NCI-H1436 treated with DMSO at 0.1 percent for 48 hours (cell line): ENCODE measurements around the gene KCNIP4.

Experiments used
- DNase-seq: peaks from one replicate; lab custom pipeline; 2025; lab: John Stamatoyannopoulos, UW

Gene KCNIP4

DNA sequence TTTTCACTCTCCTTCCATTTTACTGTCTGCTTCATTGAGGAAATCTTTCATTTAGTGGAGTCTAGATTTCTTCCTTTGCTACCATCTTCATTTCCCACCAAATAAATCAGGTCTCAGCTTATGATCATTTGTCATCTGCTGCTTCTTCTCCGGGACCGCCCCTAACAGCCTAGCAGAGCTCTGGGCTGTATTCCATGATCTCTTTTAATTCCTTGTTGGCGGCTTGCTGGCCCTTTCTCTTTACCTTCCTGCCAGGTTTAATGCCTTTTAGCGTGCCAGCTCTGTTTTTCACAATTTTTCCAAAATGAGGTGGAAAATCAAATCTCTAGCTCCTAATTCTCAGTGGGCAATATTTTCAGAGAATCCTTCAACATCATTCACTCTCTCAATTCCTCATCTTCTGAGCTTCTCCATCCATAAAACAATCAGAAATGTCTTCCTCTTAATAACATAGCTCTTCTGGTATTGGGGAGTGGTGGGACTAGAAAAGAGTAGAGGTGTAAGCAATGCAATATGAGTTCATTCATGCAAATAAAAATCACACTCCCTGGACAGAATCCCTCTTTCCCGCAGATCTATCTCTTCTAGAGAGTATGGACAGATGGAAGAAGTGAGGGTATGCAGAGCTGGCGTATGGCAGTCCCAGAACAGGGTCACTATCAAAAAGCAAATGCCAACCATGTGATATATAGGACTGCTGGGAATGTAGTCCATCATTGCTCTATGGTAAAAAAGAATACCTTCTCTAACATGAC lies 491.3 kb downstream of the KCNIP4 start:
- DNase-seq = no peak

DNA sequence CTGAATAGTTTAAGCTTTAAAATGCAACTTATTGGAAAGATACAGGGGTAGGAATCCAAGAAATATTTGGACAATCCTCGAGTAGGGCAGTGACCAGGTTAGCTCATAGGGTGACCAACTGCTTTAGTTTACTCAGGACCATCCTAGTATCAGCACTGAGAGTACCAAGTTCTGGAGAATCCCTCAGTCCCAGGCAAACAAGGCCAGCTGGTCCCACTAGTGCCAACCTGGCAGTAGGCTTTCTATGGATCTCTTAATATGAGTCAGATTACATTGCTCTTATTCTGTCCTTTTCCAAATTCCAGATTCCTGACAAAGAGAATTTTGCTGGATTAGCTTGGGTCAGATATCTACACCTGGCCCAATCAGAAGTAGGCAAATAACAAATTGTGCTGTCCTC lies 493.7 kb downstream of the KCNIP4 start:
- DNase-seq = no peak

DNA sequence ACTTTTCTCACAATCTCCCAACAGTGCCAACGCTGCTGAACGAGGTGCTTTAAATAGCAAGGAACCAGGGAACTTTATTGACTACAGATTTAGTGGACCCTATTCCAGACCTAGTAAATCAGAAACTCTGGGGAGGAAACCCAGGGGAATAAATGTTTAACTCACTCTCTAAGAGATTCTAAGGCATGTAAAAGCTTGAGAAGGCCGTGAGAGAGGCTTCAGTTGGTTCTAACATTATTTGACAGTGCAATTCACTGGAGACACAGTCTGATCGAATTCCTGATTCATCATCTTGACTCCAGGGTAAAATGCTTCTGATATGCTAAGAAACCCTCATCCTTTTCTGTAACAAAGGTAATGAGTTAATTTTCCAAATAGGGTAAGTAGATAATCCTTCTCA lies 494.4 kb downstream of the KCNIP4 start:
- DNase-seq = no peak

- DNase-seq = no peak
These were observed 495.6 kb downstream of the KCNIP4 start for GRCh38 chr4:21452931-21453330.

DNA sequence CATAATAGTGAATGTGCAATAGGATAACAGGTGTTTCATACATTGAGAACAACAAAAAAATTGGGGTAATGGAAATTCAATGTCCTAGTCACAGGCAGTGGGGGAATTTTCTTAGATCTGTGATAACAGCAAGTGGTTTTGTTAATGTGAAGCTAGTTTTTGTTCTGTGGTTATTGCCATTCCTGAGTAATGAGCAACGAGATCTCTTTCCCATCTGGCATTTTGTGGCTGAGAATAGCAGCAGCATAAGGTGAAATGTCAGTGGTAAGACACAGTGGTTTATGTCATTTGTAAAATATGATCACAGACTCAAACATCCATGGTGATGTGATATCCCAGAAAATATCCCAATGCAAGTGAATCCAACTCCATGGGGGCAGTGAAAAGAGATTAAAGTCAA lies 497.5 kb downstream of the KCNIP4 start:
- DNase-seq = no peak

DNA sequence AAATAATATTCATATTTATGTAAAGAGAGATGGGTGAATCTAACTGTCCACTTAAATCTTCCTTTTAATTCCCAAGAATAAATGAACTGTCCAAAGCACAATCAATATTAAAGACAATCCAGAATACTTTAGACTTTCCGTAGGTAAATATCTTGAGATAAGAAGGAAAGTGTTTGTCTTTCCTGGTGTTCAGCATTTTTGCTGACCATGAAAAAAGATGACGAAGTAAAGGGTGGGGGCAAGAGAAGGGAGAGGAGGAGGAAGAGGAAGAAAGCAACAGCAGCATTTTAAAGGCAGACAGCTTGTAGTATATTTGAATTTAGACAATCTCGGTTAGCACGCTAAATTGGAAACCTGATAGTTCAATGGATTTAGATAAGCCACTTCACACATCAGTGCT lies 498.2 kb downstream of the KCNIP4 start:
- no peak for DNase-seq

DNA sequence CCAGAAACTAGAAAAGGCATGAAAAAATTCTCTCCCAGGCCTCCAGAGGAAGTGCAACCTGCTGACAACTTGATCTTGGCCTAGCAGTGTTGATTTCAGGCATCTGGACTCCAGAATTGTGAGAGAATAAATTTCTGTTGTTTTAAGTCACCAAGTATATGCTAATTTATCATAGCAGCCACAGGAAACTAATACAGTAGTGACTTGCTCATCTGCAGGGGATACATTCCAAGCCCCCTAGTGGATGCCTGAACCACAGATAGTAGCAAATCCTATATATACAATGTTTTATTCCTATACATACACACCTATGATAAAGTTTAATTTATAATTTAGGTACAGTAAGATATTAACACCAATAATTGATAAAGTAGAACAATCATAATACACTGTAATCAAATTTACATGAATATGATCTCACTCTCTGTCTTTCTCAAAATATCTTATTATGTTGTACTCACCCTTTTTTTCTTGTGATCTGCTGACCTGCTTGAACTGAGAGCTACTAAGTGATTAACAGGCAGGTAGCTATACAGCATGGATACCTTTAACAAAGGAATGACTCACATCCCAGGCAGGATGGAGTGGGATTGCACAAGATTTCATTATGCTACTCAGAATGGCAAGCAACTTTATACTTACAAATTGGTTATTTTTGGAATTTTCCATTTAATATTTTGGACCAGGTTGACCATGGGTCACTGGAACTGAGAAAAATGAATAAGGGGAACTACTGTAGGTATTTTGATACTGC lies 501.1 kb downstream of the KCNIP4 start:
- DNase-seq = no peak

DNA sequence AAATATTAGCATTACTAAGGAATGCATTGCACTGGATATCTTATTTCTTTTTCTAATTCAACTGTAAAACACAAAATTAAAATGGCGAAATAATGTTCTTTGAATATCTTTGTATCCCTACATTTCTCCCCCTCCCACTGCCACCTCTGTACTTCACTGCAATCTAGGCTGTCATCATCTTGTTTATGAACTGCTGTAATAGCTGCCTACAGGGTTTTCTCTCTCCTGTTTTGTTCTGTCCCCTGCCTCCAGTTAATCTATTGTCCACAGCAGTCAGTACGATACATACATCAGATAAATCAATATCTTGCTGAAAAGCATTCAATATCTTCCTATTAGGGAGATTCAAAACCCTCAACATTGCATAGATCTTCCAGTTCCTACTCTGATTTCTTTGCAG lies 528.4 kb downstream of the KCNIP4 start:
- DNase-seq = no peak

- no peak for DNase-seq
These were observed 532.8 kb downstream of the KCNIP4 start for GRCh38 chr4:21415728-21416127.

DNA sequence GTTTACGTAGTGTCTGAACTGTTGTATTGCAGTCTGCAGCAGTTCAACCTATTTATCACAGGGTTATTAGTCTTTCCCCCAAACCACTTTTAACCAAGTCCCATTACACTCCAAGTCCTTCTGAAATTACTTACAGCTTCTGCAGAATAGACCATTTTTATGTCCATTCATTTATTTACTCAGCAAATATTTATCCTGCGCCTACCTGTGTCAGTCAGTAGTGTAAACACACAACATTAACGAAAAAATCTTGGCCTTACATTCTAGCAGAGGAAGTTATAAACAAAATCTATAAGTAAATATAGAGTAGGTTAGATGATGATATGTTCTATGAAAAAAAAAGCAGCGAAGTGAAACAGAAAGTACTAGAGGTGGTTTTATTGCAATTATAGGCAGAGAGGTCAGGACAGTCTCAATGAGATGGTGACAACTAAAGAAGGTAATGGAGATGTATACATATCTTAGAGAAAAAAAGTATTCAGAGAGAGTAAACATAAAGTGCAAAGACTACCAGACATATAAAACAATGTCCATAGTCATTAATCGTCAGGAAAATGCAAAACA lies 534.7 kb downstream of the KCNIP4 start:
- no peak for DNase-seq

DNA sequence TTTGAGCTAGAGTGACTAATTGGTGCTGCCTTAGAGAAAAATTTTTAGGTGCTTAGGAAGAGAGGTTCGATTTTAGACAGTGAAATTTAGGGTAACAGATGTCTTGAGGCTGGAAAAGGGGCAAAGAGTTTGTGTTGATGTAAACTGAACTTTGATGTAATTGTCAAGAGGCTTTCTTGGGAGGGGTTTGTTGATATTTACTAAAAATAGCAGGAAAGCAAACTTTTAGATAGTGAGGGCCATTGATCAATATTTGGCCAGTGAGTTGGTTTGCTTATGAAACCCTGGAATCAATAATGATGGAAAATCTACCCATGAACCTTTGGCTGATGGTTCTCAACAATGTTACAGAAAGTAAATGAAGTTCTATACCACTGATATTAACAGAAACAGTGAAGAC lies 537.5 kb downstream of the KCNIP4 start:
- no peak for DNase-seq

GRCh38 chr4:21410372-21410771 lies 538.2 kb downstream of the KCNIP4 start:
- no peak for DNase-seq

- DNase-seq = no peak
These were observed 560.9 kb downstream of the KCNIP4 start for GRCh38 chr4:21387683-21388082.

DNA sequence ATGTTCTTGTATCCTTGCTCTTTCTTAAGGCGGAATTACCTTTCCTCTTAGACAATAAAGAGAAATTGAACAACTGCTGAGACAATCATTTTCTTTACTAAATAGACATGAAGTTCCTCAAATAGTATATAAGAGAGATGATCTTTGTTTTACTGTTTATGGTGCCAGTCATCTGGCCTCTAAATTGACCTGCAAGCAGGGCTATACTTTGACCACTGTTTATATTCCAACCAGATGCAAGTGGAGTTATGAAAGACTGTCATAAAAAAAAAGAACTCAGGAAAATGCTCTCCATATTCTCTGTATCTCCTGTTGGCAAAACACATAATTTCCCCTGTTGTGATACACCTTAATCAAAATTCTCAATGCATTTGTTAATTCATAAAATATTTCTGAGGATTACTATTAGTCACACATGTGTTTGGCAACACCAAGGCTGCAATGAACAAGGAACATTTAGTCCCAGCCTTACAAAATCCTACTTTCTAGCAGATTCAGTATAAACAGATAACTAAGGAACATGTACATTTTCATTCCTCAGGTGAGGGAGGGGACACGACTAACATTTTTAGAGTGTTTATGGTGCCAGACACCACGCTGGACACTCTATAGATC lies 562.3 kb downstream of the KCNIP4 start:
- no peak for DNase-seq

- DNase-seq = no peak
These were observed 562.9 kb downstream of the KCNIP4 start for GRCh38 chr4:21385706-21386105.

DNA sequence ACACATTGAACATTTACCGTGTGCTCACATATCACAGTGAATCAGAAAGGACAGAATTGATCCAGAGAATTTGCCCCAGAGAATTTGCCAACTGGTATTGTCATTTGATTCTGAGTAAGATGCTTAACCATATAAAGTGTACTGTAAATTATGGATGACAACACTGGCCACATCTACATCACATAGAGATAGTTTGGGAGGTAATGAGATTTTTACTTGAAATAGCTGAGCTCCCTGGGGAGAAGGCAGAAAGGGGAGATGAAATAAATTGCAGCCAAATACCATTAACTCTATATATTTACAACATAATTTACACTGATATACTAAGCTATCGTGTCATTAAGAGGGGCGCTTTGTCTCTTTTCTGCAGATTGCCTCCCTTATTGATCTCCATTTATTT lies 564.0 kb downstream of the KCNIP4 start:
- DNase-seq = no peak

GRCh38 chr4:21380861-21381260 lies 567.7 kb downstream of the KCNIP4 start:
- no peak for DNase-seq

DNA sequence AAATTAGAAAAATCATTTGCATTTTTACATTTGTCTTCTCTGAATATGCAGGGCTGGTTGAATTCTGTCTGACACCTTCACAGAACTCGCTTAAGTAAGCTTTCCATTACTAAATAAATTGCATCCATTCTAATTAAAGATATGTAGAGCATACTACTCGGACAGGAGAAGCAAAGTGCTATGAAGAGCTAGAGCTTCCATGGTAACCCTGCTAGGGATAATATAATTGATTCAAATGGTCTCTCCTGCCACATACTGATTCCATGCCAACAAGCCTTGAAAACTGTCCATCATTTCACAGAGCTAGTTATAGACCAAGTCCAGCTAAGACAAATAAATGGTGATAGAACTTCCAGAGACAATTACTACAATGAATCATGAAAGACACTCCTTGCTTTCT lies 571.5 kb downstream of the KCNIP4 start:
- no peak for DNase-seq

DNA sequence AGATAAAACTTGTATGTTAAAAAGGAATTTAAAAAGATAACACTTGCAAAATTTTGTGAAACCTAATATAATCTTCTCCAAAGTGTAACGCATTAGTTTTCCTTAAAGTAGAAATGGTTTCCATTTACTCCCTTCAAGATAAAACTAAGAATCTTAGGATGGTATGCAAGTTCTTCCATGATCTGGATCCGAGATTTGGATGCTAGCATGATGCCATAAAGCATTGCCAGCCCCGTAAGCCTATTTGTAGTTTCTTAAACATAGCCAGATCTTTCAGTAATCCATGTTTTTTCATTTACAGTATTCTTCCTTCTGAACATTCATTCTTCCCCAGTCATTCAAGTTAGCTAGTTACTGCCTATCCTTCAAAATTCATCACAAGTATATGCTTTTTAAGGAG lies 572.4 kb downstream of the KCNIP4 start:
- DNase-seq = no peak

- DNase-seq = no peak
These were observed 573.8 kb downstream of the KCNIP4 start for GRCh38 chr4:21374641-21375368.

DNA sequence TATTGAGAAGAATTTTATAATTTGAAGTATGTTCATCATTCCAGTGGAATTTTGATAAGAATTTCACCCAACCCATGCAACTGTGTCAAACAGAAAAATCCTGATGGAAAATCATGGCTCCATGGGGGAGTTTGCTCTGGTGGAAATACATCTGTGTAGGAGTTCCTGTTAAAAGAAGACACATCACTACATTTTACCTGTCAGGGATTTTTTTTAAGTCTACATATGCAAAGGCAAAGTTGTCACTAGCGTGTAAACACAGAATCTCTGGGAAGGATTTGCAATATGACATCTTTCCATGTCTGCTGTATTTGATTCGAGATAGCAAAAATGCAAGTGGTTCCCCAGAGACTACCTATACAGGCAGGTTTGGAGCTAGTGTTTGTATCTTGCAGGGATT lies 581.0 kb downstream of the KCNIP4 start:
- DNase-seq = no peak

GRCh38 chr4:21366840-21367239 lies 581.7 kb downstream of the KCNIP4 start:
- DNase-seq = no peak
